Neutrophil (primary cell): ENCODE results near the gene NKIRAS1.
A peak's percentile ranks its signal among the peaks of the same experiment; 100 is the strongest.
"Not testable (repeated sequence)": the region's sequence is repeated elsewhere in the genome, so short reads cannot be mapped to it uniquely, and the experiment has no call there.

ENCODE experiments used
- H3K27ac ChIP-seq: fragments of 200-600 bp; sonication (generic); 2 replicates; pipeline ENCODE4 v1.5.1; 2016; ENCODE audit warnings: mild to moderate bottlenecking, moderate library complexity
- H3K27me3 ChIP-seq: fragments of 200-600 bp; sonication (generic); 2 replicates; pipeline ENCODE4 v1.6.0; 2016; ENCODE audit warnings: mild to moderate bottlenecking
- H3K36me3 ChIP-seq: fragments of 200-600 bp; sonication (generic); 2 replicates; pipeline ENCODE4 v1.5.1; 2017
- H3K4me1 ChIP-seq, 2 experiments: fragments of 200-600 bp in 1 of 2; sonication (generic) in 1 of 2; 1 replicate in 1 of 2; 2 replicates in 1 of 2; pipeline versions ENCODE4 v1.5.1 to v1.6.1; 2013 to 2016; ENCODE audit warnings: low read depth in 1 of 2, low read length in 1 of 2, mild to moderate bottlenecking in 1 of 2, moderate library complexity in 1 of 2; ENCODE audit not compliant: control insufficient read depth in 1 of 2, insufficient read depth in 1 of 2
- H3K4me3 ChIP-seq, 2 experiments: fragments of 200-600 bp in 1 of 2; sonication (generic) in 1 of 2; 1 replicate in 1 of 2; 2 replicates in 1 of 2; pipeline ENCODE4 v1.5.1; 2013 to 2016; ENCODE audit warnings: low read depth in 1 of 2, low read length in 1 of 2, mild to moderate bottlenecking in 1 of 2, moderate library complexity in 1 of 2
- H3K9me3 ChIP-seq: fragments of 200-600 bp; sonication (generic); 2 replicates; pipeline ENCODE4 v1.5.1; 2016
- CTCF ChIP-seq: fragments of 200-600 bp; sonication (generic); IDR thresholded peaks from 2 replicates; pipeline ENCODE4 v1.5.1; 2016; ENCODE audit warnings: antibody characterized with exemption

NKIRAS1 gene

DNA sequence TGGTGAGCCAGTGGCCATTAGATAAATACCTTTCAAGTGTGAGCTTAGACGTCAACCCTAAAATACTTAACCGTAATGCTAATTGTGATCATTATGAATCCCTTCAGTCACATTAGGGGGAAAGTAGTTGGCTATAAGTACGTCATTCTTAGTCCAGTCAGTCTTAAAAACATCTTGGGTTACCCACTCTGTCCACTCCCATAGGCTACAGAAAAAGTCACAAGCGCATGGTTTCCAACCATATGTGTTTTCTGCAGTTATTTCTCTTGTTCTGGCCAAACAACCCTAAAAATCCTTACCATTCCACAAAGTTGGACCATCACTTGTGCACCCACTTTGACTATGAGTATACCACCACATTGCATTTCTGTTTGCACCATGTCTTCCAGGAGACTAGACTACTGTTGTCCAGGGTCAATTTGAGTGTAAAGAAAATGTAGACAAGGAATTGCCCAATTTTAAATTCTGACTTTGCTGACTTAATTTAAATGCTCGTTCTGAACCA, 3.4 kb upstream of the NKIRAS1 start:
- Histone ChIP-seq H3K27me3 (no peaks in the 10 kb centered on the region), H3K4me1 (peaks cover 28 to 34% of the 10 kb centered on the region in 2 experiments), H3K4me3 (no peak overlapping the region), H3K27ac (no peak overlapping the region), H3K36me3 (peaks cover 21% of the 10 kb centered on the region), H3K9me3 (no peaks in the 10 kb centered on the region)
- TF ChIP-seq CTCF, result no peak

GRCh38 chr3:23919628-23920027, 2.8 kb upstream of the NKIRAS1 start:
- TF ChIP-seq CTCF, result no peak
- H3K9me3 ChIP-seq, result no peaks in the 10 kb centered on the region
- H3K27me3 ChIP-seq, result no peaks in the 10 kb centered on the region
- peaks cover 21% of the 10 kb centered on the region for H3K36me3 ChIP-seq
- no peak overlapping the region for H3K27ac ChIP-seq
- peaks cover 29 to 34% of the 10 kb centered on the region in 2 experiments for H3K4me1 ChIP-seq
- no peak overlapping the region for H3K4me3 ChIP-seq

DNA sequence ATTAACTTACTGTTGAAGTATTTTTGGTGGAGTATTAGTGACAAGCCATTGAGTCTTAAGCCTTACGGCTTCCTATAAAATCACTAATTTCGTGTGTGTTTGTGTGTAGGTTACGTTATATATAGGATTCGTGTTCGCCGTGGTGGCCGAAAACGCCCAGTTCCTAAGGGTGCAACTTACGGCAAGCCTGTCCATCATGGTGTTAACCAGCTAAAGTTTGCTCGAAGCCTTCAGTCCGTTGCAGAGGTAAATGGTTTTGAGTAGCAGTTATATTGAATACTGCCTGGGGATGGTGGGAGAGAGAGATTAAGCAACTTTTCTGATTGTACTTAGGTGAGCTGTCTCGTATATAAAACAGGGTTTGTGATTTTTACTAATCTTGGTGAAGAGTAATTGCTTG, 1.5 kb upstream of the NKIRAS1 start:
- Histone ChIP-seq H3K27ac (peak overlapping the region; percentile 81), H3K4me3 (peak overlapping the region in 1 of 2 experiments; percentile 88), H3K4me1 (peaks cover 29 to 34% of the 10 kb centered on the region in 2 experiments), H3K36me3 (peaks cover 21% of the 10 kb centered on the region)
- not testable (repeated sequence) for H3K9me3 ChIP-seq, H3K27me3 ChIP-seq

DNA sequence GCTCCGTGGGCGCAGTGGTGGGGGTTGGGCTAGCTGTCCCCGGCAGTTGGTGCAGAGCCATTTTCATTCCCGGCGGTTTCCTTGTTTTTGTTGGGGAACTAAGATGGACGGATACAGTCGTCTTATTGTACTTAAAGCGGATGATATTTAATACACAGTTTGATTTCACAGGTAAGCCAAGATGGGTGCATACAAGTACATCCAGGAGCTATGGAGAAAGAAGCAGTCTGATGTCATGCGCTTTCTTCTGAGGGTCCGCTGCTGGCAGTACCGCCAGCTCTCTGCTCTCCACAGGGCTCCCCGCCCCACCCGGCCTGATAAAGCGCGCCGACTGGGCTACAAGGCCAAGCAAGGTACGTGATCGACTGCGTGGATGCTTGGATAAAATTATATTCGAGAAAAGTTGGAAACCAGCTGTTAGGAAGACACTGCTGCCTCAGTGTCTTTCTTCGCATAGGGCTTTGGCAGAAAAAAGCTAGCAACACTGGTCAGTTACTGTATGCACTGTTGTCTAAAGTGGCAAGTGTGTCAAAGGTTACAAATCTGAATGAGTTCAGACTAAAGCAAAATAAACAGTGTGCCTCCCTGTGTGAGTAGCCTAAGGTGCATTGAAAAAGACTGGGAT, 1.0 kb upstream of the NKIRAS1 start:
- Histone ChIP-seq H3K4me1 (peaks cover 29 to 34% of the 10 kb centered on the region in 2 experiments), H3K4me3 (peak overlapping the region; percentile 88 to 91)

DNA sequence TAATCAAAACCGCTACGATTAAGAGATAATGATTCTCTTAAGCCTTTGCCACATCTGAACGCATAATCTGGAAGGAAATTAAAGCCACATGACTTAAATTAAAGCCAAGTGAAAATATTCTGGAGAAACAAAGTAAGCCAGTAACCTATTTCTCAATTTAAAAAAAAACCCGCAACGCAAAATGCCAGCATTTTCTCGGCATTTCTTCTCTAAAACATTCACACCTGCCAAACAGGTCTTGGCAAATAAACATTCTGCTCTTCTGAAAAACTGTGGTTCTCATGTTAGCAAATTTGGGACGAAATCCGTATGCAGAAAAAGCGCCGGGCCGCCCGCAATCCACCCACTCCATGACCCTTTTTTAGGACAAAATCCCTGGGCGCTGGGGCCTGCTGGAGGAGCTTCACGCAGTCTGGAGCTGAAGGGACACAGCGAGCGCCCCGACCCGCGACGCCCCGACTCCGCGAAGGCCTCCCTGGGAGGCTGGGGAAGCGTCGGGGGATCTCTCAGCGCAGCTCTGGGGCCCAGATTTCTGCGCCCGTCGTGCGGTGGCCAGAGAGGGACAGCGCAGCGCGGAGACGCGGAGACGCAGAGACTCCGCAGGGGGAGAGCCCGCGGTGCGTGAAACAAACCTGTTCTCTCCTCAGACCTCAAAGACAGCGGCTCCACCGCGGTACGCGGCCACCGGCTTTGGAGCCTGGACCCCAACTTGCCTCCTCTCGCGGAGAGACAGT, 471 bp downstream of the NKIRAS1 start:
- Histone ChIP-seq H3K9me3 (no peaks in the 10 kb centered on the region), H3K4me1 (peaks cover 29 to 34% of the 10 kb centered on the region in 2 experiments), H3K36me3 (peaks cover 17% of the 10 kb centered on the region), H3K27me3 (no peaks in the 10 kb centered on the region), H3K4me3 (peak overlapping the region; percentile 88 to 91), H3K27ac (peak overlapping the region; percentile 81)
- TF ChIP-seq CTCF, result no peak

More for the DNA sequence above, 1.0 kb upstream of the NKIRAS1 start:
- H3K27me3 ChIP-seq, H3K9me3 ChIP-seq: not testable (repeated sequence)
- H3K36me3 ChIP-seq, result peaks cover 21% of the 10 kb centered on the region
- peak overlapping the region; percentile 81 for H3K27ac ChIP-seq

DNA sequence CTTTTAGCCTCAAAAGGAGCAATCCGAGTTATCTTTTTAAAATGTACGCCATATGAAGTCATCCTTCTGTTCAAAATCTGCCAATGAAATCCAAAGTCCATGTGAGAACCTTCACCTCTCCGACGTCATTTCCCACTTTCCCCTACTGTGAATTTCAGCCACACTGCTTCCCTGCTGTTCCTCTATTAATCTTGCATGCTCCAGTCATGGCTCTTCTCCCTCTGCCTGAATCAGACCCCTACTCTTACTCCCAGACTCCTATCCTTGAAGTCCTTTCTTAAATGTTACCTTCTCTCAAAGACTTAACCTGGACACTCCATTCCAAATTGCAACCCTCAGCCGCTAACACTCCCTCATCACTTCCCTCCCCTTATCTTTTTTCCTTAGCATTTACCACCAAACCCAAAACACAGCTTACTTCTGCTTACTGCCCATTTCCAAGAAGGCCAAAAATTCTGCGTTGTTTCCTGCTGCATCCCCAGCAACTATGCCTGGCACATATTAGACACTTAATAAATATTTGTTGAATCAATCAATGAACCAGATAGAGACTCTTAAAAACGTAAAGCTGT, 1.2 kb downstream of the NKIRAS1 start:
- Histone ChIP-seq H3K36me3 (peaks cover 17% of the 10 kb centered on the region), H3K4me1 (peaks cover 29 to 34% of the 10 kb centered on the region in 2 experiments), H3K4me3 (peak overlapping the region; percentile 88 to 91), H3K9me3 (no peaks in the 10 kb centered on the region), H3K27me3 (no peaks in the 10 kb centered on the region), H3K27ac (no peak overlapping the region)
- no peak for TF ChIP-seq CTCF
